GM20431 (cell line): ENCODE data around the gene RGCC.

ENCODE experiments used
- in situ Hi-C: fragments of 300-500 bp; cut with MseI, MboI; formaldehyde crosslinking; loops from one replicate; pipeline ENCODE4 v1.15.0; 2020; ENCODE audit warnings: low sequenced_read_pairs; ENCODE audit not compliant: unreplicated experiment

The RGCC gene

DNA sequence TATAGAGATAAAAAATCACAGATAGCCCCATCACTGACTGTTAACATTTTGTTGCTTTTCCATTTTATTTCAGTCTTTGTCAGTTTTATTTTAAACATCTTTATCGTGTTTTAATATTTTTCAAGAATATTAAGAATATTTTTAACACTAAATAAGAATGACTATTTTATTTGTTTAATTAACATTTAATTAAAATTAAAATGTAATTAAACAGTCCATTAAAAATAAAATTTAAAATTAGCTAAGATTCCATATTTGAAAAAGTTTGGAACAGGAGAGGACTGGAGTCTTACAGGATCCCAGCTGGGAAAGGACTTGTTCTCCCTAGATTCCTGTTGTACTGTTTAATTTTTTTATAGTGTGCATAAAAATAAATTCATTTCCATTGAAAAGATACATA lies 54.5 kb downstream of the RGCC start:
- in situ Hi-C loops = no loop called here

DNA sequence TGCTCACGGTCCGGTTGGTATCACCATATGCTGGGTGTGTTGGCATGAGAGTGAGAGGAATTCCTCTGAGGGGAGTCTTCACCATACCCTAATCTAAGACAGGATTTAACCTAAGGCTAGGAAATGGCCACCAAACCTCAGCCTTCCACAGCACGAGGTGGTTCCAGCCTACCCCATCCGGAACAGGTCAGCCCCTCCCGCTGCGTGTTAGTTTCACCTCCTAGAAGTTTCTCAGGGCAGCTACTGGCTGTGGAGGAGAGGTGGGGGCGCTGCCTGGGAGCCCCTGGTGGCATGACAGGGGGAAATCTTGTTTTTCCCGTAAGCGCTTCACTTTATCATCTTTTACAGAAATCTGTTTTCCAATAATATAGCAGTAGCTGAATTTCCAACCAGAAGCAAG lies 55.1 kb downstream of the RGCC start:
- in situ Hi-C loops = no loop called here

DNA sequence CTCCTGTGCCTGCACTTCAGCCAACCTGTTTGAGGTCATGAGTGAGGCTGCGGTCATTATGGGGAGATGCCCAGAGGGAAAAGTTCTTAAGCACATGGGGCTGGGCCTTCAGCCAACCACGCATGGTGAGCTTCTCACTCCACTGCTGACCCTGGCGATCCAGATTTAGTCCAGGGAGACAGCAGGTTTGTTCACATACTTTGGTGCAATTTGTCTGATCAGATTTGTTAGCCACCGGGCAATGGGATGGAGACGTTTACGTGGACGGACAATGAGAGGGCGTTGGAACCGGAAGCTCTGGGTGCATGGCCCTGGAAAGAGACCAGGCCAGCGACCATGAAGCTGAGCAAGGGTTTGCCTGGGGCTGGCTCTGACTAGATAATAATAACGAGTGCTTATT lies 56.2 kb downstream of the RGCC start:
- in situ Hi-C loops = no loop called here

DNA sequence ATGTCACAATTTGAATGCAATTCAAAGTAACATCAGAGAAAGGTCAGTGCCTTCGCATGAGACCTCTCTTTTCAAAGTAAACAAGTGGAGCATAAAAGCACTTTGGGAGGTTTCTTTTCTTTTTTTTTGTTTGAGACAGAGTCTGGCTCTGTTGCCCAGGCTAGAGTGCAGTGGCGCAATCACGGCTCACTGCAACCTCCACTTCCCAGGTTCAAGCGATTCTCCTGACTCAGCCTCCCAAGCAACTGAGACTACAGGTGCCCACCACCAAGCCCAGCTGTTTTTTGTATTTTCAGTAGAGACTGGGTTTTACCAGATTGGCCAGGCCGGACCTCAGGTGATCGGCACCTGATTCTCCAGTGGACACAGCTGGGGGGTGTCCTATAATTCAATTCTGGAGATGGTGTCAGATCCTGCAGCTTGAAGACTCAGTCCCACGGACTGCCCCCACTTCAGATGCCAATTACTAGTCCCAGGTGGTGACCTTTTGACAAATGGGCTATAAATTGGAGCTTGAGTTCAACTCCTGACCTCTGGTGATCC lies 57.6 kb downstream of the RGCC start:
- in situ Hi-C loops = no loop called here

DNA sequence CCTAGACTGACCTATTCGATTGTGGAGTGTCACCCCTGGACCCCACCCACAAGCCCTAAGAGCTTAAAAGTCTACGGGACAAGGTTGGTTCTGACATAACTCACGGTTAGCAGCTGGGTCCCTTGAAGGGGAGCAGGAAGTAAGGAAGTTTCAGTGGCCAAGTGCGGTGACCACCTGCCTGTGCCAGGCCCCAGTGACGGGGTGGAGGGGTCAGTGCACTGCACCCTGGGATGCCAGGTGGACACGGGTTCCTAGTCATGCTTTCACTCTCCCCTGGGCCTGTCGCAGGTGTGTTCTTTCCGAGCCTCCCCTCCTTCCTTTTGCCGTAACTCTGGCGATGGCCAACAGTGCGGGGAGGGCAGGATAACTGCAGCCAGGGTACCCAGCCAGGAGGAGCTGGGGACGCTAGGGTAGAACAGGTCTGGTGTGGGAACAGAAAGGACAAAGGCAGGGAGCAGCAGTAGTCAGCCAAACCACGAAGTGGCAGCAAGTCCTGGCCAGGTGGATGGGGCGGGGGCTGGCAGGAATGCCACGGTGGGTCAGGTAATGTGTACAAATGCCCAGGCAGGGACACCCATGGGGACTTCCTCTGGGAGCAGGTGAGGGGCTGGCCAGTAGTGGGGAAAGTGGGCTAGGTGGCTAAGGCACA lies 58.3 kb downstream of the RGCC start:
- in situ Hi-C loops = no loop called here

DNA sequence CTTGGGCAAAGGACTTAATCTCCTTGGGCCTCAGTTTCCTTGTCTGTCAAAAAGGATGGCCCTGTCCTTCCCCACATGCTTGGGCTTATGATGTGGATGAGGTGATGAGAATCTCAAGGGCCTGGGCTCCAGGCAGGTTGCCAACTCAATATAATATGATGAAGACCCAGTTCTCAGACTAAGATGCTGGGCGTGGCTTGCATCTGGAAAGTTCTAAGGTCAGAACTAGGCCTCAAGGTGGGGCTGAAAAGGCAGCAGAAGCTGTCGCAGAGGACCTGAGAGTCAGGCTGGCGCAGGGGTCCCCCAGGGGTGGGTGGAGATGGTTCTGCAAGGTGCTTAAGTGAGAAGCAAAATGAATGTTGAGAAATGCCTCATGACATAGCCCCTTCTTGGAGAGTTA lies 58.8 kb downstream of the RGCC start:
- in situ Hi-C loops = no loop called here

DNA sequence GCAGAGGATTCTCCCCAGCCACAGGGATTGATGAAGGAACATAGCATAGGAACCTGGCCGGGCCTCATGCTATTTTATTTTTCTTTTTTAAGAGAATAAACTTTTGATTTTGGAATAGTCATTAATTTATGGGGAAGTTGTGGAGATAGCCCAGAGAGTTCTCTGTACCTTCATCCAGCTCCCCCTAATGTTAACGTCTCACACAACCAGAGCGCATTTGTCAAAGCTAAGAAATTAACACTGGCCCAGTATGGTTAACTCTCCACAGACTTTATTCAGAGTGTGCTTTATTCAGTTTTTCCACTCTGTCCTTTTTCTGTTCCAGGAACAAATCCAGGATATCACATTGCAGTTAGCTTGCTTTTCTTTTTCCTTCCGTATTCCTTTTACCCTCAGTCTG lies 59.4 kb downstream of the RGCC start:
- in situ Hi-C loops = no loop called here

DNA sequence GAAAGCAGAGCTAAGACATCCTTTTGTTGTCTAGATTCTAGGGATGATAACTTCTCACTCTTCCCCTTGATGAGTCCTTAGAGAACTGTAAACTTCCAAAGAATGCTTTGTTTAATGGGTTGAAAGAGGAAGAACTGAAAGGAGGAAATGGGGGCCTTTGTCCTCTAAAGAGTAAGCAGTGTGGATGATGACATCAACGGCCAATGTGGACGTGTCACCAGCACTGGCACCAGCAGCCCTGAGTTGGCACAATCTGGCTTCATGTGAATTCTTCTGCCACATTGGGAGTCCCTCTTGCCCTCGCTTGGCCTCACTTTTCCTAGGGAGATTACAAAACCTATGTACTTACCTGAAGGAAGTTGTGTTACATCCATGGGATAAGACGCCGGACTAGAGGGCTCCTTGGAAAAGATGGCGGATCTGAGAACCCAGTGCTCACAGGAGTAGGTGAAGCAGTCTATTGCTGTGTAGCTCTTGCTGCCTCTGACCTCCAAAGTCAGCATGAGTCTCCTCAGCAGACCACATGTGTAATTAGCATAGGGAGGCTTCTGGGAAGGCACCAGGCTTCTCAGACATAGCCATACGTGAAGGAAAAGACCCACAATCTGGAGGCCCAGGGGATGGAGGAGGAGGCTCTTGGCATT lies 62.8 kb downstream of the RGCC start:
- in situ Hi-C loops = no loop called here
